ENCODE measurements around the gene MUSTN1.

The MUSTN1 gene

GRCh38 chr3:52831500-52832301 lies 3.1 kb downstream of the MUSTN1 start:
- no peak for DNase-seq (ENCODE audit: low read depth)

- DNase-seq (ENCODE audit: low read depth), result no peak
Observed at GRCh38 chr3:52830535-52831258, 4.1 kb downstream of the MUSTN1 start, which contains the start of gene ITIH4. Gene ITIH4 (minus strand): TSS chr3:52830672. CDS start chr3:52830642, 30 bp downstream.

GRCh38 chr3:52829906-52830463 lies 4.8 kb downstream of the MUSTN1 start:
- DNase-seq (ENCODE audit: low read depth), result no peak

GRCh38 chr3:52829482-52829881 lies 5.3 kb downstream of the MUSTN1 start:
- DNase-seq (ENCODE audit: low read depth), result no peak

GRCh38 chr3:52827866-52828376 lies 6.9 kb downstream of the MUSTN1 start:
- DNase-seq (ENCODE audit: low read depth), result no peak

- no peak for DNase-seq (ENCODE audit: low read depth)
Observed at GRCh38 chr3:52827441-52827840, 7.4 kb downstream of the MUSTN1 start.

- no peak for DNase-seq (ENCODE audit: low read depth)
Observed at GRCh38 chr3:52824037-52824436, 10.8 kb downstream of the MUSTN1 start.

- DNase-seq (ENCODE audit: low read depth), result no peak
Observed at GRCh38 chr3:52822363-52822762, 12.5 kb downstream of the MUSTN1 start.

GRCh38 chr3:52820736-52821135 lies 14.1 kb downstream of the MUSTN1 start:
- no peak for DNase-seq (ENCODE audit: low read depth)

- DNase-seq (ENCODE audit: low read depth), result no peak
Observed at GRCh38 chr3:52819936-52820335, 14.9 kb downstream of the MUSTN1 start.

- DNase-seq (ENCODE audit: low read depth), result no peak
Observed at GRCh38 chr3:52817860-52818259, 17.0 kb downstream of the MUSTN1 start.

GRCh38 chr3:52817221-52817620 lies 17.6 kb downstream of the MUSTN1 start:
- DNase-seq (ENCODE audit: low read depth), result no peak

GRCh38 chr3:52816654-52817053 lies 18.2 kb downstream of the MUSTN1 start:
- no peak for DNase-seq (ENCODE audit: low read depth)

GRCh38 chr3:52816199-52816598 lies 18.6 kb downstream of the MUSTN1 start:
- no peak for DNase-seq (ENCODE audit: low read depth)

- no peak for DNase-seq (ENCODE audit: low read depth)
Observed at GRCh38 chr3:52813810-52814209, 21.0 kb downstream of the MUSTN1 start.

- DNase-seq (ENCODE audit: low read depth), result no peak
Observed at GRCh38 chr3:52811452-52812011, 23.3 kb downstream of the MUSTN1 start.

- DNase-seq (ENCODE audit: low read depth), result no peak
Observed at GRCh38 chr3:52810923-52811322, 23.9 kb downstream of the MUSTN1 start.

GRCh38 chr3:52809662-52810377 lies 25.0 kb downstream of the MUSTN1 start:
- no peak for DNase-seq (ENCODE audit: low read depth)

- DNase-seq (ENCODE audit: low read depth), result no peak
Observed at GRCh38 chr3:52809149-52809548, 25.7 kb downstream of the MUSTN1 start.

GRCh38 chr3:52805270-52806039 lies 29.4 kb downstream of the MUSTN1 start:
- no peak for DNase-seq (ENCODE audit: low read depth)

GRCh38 chr3:52801839-52802238 lies 33.0 kb downstream of the MUSTN1 start:
- DNase-seq (ENCODE audit: low read depth), result no peak
